Astrocyte of the cerebellum (primary cell): ENCODE results near the gene NKX1-2.
"Not testable (repeated sequence)": the region's sequence is repeated elsewhere in the genome, so short reads cannot be mapped to it uniquely, and the experiment has no call there.

Source experiments
- DNase-seq: peaks from one replicate; pipeline ENCODE4 v3.0.0-alpha.2; 2011; ENCODE audit warnings: low read depth
- H3K4me3 ChIP-seq: 2 replicates; pipeline ENCODE4 v1.5.1; 2011; ENCODE audit warnings: mild to moderate bottlenecking, low read depth, low read length, moderate library complexity
- in situ Hi-C: cut with HindIII; loops from 2 replicates; pipeline ENCODE4 v1.10.0; 2017; ENCODE audit warnings: low sequenced_read_pairs
- TF ChIP-seq, protein P1 (sequence below): IDR thresholded peaks from 2 replicates; pipeline ENCODE4 v1.5.1; 2012; ENCODE audit warnings: low read length, low read depth, moderate library complexity, mild to moderate bottlenecking; ENCODE audit errors: missing control alignments

NKX1-2 gene

DNA sequence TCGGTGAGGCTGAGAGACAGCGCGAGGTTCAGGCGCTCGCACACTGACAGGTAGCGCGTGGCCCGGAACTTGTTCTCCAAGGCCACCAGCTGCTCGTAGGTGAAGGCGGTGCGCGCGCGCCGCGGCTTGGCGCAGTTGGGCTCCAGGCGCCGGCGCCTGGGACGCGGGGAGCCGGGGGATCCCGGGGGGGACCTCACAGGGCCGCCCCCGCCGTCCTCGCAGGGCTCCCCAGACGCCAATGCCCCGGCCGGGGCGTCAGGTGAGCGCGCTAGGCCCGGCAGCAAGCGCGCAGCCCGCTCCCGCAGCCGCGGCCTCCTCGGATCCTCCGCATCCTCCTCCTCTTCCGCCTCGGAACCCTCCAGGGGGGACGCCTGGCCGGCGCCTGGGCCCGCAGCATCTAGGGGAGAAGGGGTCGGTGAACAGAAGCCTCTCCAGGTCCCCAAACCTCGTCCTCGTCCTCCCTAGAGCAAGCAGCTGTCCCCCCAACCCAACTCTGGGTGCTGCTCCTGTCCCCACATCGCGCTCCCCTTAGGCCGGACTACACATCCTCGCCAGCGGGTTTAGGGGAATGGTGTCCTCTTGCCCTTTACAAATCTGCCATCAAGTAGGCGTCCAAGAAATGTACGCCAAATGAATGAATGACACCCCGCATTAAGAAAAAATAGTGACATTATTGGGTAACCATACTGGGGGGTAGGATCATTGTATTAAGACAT is 1.9 kb downstream of the NKX1-2 start:
- DNase-seq: no peak
- in situ Hi-C loops: no loop called here
- H3K4me3 ChIP-seq: no peak overlapping the region
- TF ChIP-seq, protein P1, sequence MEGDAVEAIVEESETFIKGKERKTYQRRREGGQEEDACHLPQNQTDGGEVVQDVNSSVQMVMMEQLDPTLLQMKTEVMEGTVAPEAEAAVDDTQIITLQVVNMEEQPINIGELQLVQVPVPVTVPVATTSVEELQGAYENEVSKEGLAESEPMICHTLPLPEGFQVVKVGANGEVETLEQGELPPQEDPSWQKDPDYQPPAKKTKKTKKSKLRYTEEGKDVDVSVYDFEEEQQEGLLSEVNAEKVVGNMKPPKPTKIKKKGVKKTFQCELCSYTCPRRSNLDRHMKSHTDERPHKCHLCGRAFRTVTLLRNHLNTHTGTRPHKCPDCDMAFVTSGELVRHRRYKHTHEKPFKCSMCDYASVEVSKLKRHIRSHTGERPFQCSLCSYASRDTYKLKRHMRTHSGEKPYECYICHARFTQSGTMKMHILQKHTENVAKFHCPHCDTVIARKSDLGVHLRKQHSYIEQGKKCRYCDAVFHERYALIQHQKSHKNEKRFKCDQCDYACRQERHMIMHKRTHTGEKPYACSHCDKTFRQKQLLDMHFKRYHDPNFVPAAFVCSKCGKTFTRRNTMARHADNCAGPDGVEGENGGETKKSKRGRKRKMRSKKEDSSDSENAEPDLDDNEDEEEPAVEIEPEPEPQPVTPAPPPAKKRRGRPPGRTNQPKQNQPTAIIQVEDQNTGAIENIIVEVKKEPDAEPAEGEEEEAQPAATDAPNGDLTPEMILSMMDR: no peak

DNA sequence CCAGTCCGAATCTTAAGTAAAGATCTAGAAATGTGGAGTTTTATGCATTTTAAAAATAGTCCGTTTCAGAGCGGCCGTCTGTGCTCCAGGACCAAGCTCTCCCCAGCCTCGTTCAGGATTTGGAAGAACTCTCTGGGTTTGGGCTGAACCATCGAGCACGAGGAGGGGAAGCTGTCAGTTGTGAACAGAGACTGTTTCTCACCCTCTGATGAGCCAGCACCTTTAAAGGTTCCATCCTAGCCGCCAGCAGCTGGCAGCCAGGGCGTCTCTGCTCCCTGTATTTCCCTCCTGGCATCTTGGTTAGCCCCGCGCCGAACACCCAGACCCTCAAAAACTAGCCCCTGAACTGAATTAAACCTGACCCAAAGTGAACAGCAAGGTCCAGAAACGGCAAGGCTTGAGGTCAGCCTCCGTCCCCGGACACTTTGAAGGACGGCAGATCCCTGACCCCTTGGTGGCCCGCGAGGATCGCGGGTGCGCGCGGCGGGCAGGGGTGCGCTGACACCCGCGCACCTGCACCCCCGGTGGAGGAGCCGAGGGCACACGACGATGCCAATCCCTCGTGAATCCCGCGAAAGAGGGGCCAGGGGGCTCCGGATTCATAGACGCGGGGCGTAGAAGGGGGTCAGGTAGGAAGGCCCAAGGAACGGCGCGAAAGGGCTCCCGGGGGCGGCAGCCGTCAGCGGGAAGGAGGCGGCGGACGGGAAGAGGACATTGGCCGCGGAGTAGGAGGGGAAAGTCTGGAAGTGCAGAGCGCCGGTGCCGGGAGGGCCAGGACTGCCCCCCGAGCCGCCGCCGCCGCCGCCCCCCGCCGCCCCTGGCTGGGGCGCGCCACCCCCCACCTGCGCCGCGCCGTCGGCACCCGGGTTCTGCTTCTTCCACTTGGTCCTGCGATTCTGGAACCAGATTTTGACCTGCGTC is 2.7 kb downstream of the NKX1-2 start:
- TF ChIP-seq, protein P1: no peak

DNA sequence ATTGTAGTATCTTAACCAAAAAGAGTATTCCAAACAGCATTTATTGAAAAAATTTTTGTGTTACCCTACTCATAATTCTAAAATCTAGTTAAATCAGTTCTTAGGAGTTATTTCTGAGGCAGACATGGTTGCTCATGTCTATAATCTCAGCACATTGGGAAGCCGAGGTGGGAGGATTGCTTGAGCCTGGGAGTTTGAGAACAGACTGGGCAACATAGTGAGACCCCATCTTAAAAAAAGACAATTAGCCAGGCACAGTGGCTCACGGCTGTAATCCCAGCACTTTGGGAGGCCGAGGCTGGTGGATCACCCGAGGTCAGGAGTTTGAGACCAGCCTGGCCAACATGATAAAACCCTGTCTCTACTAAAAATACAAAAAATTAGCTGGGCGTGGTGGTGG is 8.1 kb downstream of the NKX1-2 start:
- DNase-seq, in situ Hi-C loops: not testable (repeated sequence)

More for the DNA sequence above, 2.7 kb downstream of the NKX1-2 start:
- in situ Hi-C loops: no loop called here
- no peak overlapping the region for H3K4me3 ChIP-seq
- DNase-seq: no peak

DNA sequence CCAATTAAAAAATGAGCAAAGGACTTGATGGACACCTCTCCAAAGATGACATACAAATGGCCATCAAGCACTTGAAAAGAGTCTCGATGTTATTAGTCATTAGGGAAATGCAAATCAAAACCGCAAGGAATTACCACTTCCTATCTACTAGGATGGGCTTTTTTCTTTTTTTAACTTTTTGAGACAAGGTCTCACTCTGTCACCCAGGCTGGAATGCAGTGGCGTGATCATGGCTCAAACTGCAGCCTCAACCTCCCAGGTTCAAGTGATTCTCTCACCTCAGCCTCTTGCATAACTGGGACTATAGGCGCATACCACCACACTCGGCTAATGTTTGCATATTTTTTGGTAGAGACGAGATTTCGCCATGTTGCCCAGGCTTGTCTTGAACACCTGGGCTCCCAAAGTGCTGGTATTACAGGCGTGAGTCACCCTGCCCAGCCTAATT is 13.6 kb downstream of the NKX1-2 start:
- TF ChIP-seq, protein P1: no peak
- DNase-seq: no peak
- in situ Hi-C loops: no loop called here
- no peak overlapping the region for H3K4me3 ChIP-seq

More for the DNA sequence above, 8.1 kb downstream of the NKX1-2 start:
- H3K4me3 ChIP-seq: not testable (repeated sequence)

DNA sequence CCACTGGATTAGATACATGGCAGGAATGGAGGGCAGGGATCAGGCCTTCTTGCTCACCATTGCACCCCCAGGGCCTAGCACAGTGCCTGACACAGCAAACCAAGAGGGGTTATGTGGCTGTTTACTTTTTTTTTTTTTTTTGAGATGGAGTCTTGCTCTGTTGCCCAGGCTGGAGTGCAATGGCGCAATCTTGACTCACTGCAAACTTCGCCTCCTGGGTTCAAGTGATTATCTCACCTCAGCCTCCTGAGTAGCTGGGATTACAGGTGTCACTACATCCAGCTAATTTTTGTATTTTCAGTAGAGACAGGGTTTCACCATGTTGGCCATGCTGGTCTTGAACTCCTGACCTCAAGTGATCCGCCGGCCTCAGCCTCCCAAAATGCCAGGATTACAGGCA is 14.2 kb downstream of the NKX1-2 start:
- H3K4me3 ChIP-seq, in situ Hi-C loops, DNase-seq: not testable (repeated sequence)

DNA sequence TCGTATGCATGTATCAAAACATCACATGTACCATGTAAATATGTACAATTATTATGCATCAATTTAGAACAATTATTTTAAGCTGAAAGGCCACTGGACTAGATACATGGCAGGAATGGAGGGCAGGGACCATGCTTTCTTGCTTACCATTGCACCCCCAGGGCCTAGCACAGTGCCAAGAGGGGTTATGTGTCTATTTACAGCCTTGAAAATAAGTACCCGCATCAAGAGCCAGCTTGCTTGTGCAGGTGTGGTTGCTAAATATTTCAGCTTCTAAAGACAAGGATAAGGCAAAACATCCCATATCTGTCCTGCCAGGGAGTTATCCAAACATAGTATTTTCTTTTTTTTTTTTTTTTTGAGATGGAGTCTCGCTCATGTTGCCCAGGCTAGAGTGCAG is 16.4 kb downstream of the NKX1-2 start:
- TF ChIP-seq, protein P1: no peak
- no peak for DNase-seq
- no peak overlapping the region for H3K4me3 ChIP-seq
- in situ Hi-C loops: no loop called here

DNA sequence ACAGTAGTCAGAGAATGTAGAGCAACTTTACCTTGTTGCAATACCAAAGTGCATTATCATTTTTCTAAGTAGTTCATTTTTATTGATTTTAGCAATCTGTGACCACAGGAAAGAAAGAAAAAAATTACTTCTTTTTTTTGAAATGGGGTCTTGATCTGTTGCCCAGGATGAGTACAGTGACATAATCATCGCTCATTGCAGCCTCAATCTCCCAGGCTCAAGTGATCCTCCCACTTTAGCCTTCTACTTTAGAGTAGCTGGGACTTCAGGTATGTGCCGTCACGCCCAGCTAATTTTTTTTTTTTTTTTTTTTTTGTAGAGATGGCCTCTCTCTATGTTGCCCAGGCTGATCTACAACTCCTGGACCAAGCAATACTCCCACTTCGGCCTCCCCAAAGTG is 19.8 kb downstream of the NKX1-2 start:
- no peak overlapping the region for H3K4me3 ChIP-seq
- DNase-seq: no peak
- in situ Hi-C loops: no loop called here
- TF ChIP-seq, protein P1: no peak
